ENCODE results near the gene LAMTOR4. TPM values are rescaled to one million over a fixed set of nuclear protein-coding genes. Genes with fewer than 3 reads are reported as not detected.

LAMTOR4 gene
- total and polyA plus RNA-seq, 10 of the 15 experiments (the other 5 are each of a cell fraction or from before 2014, with no cell fraction given): 73.4 to 297 (median 196) TPM

- ChIA-PET RAD21 (ENCODE audit: unreplicated experiment) (interaction anchor here (0.8 to 1.2 kb wide), 2 partner anchors 31 to 33 kb away, joined by 4 to 6 read pairs; no protein-coding TSS in a partner anchor), CTCF (interaction anchor here (0.9 kb wide), 1 partner anchor 16 kb away, joined by 3 read pairs; no protein-coding TSS in a partner anchor), POLR2A (interaction anchor here (0.6 to 1.1 kb wide), 5 partner anchors 8 to 221 kb away, joined by 3 to 7 read pairs (median 4); no protein-coding TSS in a partner anchor), SMC1A (ENCODE audit: uncharacterized antibody, unreplicated experiment) (interaction anchor here (0.7 kb wide), 1 partner anchor 249 kb away, joined by 4 read pairs; no protein-coding TSS in a partner anchor)
- no peak overlapping the region for H3K9ac ChIP-seq (ENCODE audit: control insufficient read depth, insufficient read depth, low read length)
- no peak for FAIRE-seq
- in situ Hi-C loops (cut with MboI): no loop called here
- peaks cover 0 to 6% of the 10 kb centered on the region in 2 experiments; a peak in 2 of 4 replicates for H3K27me3 ChIP-seq (replicated peaks in 1 of 2; ENCODE audit: control insufficient read depth in 2 of 2, insufficient read depth in 2 of 2, low read length in 1 of 2)
- DNase-seq (ENCODE audit: low read depth, low spot score): no peak
- no peaks in the 10 kb centered on the region for H3K9me3 ChIP-seq (replicated peaks; ENCODE audit: control insufficient read depth, insufficient read depth, low read length)
- intact Hi-C loops (cut with micrococcal nuclease; ENCODE audit: unreplicated experiment): no loop called here
- no peak overlapping the region for H2AFZ ChIP-seq (ENCODE audit: control insufficient read depth, low read depth, low read length)
- ATAC-seq: no peak
- H3K4me1 ChIP-seq (ENCODE audit: control insufficient read depth, insufficient read depth, low read length): peaks cover 23% of the 10 kb centered on the region
- no peak overlapping the region for H3K4me3 ChIP-seq
- no peaks in the 10 kb centered on the region for H3K79me2 ChIP-seq (ENCODE audit: control insufficient read depth, insufficient read depth, low read length)
- H3K4me2 ChIP-seq (ENCODE audit: control insufficient read depth, insufficient read depth): no peak overlapping the region
- BruUV-seq (replicated peaks): no TSS peak
- no peak for TF ChIP-seq HDAC6 (IDR thresholded peaks at IDR 0.05; ENCODE audit: unreplicated experiment)
- no peak for TF ChIP-seq TCF7 (IDR thresholded peaks at IDR 0.05; ENCODE audit: borderline replicate concordance)
- no peak for TF ChIP-seq RFX5 (IDR thresholded peaks at IDR 0.05; ENCODE audit: low read depth, low read length)
- no peak for TF ChIP-seq RUNX3 (IDR thresholded peaks at IDR 0.05; ENCODE audit: low read length)
- TF ChIP-seq, protein P1, sequence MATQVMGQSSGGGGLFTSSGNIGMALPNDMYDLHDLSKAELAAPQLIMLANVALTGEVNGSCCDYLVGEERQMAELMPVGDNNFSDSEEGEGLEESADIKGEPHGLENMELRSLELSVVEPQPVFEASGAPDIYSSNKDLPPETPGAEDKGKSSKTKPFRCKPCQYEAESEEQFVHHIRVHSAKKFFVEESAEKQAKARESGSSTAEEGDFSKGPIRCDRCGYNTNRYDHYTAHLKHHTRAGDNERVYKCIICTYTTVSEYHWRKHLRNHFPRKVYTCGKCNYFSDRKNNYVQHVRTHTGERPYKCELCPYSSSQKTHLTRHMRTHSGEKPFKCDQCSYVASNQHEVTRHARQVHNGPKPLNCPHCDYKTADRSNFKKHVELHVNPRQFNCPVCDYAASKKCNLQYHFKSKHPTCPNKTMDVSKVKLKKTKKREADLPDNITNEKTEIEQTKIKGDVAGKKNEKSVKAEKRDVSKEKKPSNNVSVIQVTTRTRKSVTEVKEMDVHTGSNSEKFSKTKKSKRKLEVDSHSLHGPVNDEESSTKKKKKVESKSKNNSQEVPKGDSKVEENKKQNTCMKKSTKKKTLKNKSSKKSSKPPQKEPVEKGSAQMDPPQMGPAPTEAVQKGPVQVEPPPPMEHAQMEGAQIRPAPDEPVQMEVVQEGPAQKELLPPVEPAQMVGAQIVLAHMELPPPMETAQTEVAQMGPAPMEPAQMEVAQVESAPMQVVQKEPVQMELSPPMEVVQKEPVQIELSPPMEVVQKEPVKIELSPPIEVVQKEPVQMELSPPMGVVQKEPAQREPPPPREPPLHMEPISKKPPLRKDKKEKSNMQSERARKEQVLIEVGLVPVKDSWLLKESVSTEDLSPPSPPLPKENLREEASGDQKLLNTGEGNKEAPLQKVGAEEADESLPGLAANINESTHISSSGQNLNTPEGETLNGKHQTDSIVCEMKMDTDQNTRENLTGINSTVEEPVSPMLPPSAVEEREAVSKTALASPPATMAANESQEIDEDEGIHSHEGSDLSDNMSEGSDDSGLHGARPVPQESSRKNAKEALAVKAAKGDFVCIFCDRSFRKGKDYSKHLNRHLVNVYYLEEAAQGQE (IDR thresholded peaks at IDR 0.05; ENCODE audit: low read depth, low read length): no peak
- no peak for TF ChIP-seq CHD1 (IDR thresholded peaks at IDR 0.05; ENCODE audit: low read depth, low read length)
- TF ChIP-seq POLR2AphosphoS5 (IDR thresholded peaks at IDR 0.05; ENCODE audit: low read length): no peak
- no peaks in the 10 kb centered on the region for H3K36me3 ChIP-seq (ENCODE audit: control insufficient read depth in 2 of 2, insufficient read depth in 2 of 2, low read length in 1 of 2)
- no peak overlapping the region for H3K27ac ChIP-seq (ENCODE audit: control insufficient read depth, insufficient read depth)
- WGBS (ENCODE audit: insufficient coverage, insufficient replicate concordance, low lambda C conversion rate, missing lambda C conversion rate): 56% methylated on average over 5 of the region's 5 CpGs
- H4K20me1 ChIP-seq (ENCODE audit: control insufficient read depth, insufficient read depth): no peaks in the 10 kb centered on the region
Measured at GRCh38 chr7:100163871-100164270, 15.2 kb downstream of the LAMTOR4 start.

All from GM12878 (cell line).